HG03342 (cell line): ENCODE measurements around the gene ATL2.
"Not testable (repeated sequence)": the region's sequence is repeated elsewhere in the genome, so short reads cannot be mapped to it uniquely, and the experiment has no call there.

Source experiments
- ATAC-seq: cut with Tn5 transposase; IDR thresholded peaks from one replicate; pipeline ENCODE4 v1.9.1; 2021; ENCODE audit warnings: mild to moderate bottlenecking, moderate library complexity; ENCODE audit not compliant: unreplicated experiment

The ATL2 gene

GRCh38 chr2:38277245-38278116 is 99.6 kb downstream of the ATL2 start:
- ATAC-seq, result no peak

- peak; percentile 65 for ATAC-seq
Observed at GRCh38 chr2:38274286-38275276, 102.5 kb downstream of the ATL2 start.

- no peak for ATAC-seq
Observed at GRCh38 chr2:38271697-38272096, 105.4 kb downstream of the ATL2 start.

GRCh38 chr2:38269421-38269820 is 107.7 kb downstream of the ATL2 start:
- ATAC-seq, result no peak

- no peak for ATAC-seq
Observed at GRCh38 chr2:38268691-38269327, 108.3 kb downstream of the ATL2 start.

- ATAC-seq, result no peak
Observed at GRCh38 chr2:38268001-38268400, 109.1 kb downstream of the ATL2 start.

GRCh38 chr2:38267270-38267925 is 109.7 kb downstream of the ATL2 start:
- no peak for ATAC-seq

GRCh38 chr2:38266382-38267061 is 110.6 kb downstream of the ATL2 start:
- no peak for ATAC-seq

- no peak for ATAC-seq
Observed at GRCh38 chr2:38265461-38265860, 111.6 kb downstream of the ATL2 start.

GRCh38 chr2:38264396-38265221 is 112.5 kb downstream of the ATL2 start:
- ATAC-seq, result no peak

GRCh38 chr2:38263293-38263692 is 113.8 kb downstream of the ATL2 start:
- no peak for ATAC-seq

- ATAC-seq, result no peak
Observed at GRCh38 chr2:38262069-38262871, 114.8 kb downstream of the ATL2 start.

- no peak for ATAC-seq
Observed at GRCh38 chr2:38261569-38262068, 115.5 kb downstream of the ATL2 start.

GRCh38 chr2:38260972-38261371 is 116.1 kb downstream of the ATL2 start:
- no peak for ATAC-seq

- ATAC-seq, result no peak
Observed at GRCh38 chr2:38260469-38260868, 116.6 kb downstream of the ATL2 start.

GRCh38 chr2:38259311-38259710 is 117.8 kb downstream of the ATL2 start:
- no peak for ATAC-seq

GRCh38 chr2:38257680-38258079 is 119.4 kb downstream of the ATL2 start:
- ATAC-seq, result not testable (repeated sequence)

GRCh38 chr2:38256610-38257009 is 120.5 kb downstream of the ATL2 start:
- no peak for ATAC-seq
